Activated CD8-positive, alpha-beta memory T cell treated with anti-CD3 and anti-CD28 coated beads, Interleukin-2, amount 50 U/mL, for 48 hours (primary cell): ENCODE measurements around the gene PHF21B.
A peak's percentile ranks its signal among the peaks of the same experiment; 100 is the strongest.
"Not testable (repeated sequence)": the region's sequence is repeated elsewhere in the genome, so short reads cannot be mapped to it uniquely, and the experiment has no call there.

Experiments
- DNase-seq: peaks from one replicate; pipeline ENCODE4 v3.0.0-alpha.2; 2020

PHF21B gene

GRCh38 chr22:44916281-44917231 is 93.2 kb downstream of the PHF21B start:
- DNase-seq: no peak

DNA sequence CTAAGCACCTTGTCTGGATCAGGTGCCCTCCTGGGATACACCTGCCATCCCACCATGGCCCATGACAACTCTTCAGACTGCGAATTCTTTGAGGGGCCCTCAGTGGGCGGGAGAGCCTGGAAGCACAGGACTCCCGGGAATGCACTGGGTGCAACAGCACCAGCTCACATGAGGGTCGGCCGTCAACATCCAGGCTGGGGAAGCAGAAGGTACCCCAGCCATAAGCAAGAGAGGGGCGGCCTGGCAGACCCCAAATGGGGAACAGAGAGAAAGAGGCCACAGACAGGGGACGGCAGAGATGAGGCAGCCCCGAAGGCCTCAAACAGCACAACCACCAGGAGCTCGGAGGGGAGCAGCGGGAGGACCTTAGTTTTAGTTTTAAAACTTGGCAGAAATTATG is 94.4 kb downstream of the PHF21B start:
- DNase-seq: no peak

DNA sequence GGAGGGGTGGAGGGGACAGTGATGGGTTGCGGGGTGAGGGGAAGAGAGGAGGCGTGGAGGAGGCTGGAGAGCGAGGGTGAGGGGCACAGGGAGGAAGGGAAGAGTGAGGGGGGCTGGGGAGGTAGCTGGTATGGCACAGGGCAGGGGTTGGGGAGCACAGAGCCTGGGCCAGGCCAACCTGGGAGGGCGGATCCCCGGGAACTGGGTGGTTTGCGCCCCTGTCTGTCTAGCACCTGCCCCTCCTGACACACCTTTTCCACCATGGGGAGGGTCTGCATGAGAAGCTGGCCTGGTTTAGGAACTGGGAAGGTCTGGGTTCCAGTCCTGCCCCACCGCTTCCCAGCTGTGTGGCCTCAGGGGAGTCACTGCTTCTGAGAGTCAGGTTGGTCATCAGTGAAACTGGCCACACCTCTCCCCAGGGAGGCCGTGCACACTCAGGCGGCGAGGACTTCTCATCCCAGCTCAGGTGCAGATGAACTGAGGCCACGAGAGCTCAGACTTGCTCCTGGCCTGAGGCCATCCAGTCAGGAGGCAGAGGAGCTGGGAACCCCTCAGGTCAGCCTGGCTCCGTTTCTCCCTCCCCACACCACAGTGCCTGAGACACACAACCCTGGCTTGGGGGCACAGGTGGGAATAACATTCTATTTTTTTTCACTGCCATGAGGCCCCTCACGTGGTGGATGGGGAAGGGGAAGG is 95.6 kb downstream of the PHF21B start:
- no peak for DNase-seq

DNA sequence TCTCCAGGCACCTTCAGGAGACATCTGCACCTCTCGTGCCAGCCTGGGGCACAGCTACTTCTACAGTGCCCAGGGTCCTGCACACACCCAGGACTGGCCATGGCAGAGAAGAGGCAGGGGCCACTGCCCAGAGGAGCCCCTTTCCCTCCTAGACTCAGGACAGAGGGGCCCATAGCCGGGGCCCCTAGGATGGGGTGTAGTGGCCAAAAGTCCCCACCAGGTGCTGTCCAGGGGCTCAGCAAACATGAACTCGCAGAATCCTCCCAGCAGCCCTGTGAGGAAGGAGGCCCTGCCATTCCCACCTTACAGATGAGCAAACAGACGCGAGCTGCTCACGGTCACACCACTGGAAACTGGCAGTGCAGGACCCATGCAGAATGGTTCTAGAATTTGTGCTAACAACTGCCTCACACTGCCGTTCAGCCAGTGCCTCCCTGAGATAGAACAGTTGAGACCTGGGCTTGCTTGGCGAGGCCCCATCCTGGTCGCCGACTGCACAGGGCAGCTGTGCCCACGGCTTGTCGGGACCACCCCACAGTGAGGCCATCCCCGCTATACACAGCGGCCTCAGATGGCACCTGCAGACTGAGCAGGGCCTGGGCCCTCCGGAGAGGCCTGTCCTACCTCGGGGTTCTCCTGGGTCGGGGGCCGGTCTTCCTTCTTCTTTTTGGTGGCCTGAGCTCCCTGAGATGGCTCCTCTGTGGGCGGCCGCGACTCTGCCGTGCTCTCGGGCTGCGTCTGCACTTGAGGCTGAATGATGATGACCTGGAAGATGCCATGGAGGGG is 96.4 kb downstream of the PHF21B start:
- no peak for DNase-seq

- DNase-seq: no peak
These were observed 100.6 kb downstream of the PHF21B start for GRCh38 chr22:44909241-44909640.

DNA sequence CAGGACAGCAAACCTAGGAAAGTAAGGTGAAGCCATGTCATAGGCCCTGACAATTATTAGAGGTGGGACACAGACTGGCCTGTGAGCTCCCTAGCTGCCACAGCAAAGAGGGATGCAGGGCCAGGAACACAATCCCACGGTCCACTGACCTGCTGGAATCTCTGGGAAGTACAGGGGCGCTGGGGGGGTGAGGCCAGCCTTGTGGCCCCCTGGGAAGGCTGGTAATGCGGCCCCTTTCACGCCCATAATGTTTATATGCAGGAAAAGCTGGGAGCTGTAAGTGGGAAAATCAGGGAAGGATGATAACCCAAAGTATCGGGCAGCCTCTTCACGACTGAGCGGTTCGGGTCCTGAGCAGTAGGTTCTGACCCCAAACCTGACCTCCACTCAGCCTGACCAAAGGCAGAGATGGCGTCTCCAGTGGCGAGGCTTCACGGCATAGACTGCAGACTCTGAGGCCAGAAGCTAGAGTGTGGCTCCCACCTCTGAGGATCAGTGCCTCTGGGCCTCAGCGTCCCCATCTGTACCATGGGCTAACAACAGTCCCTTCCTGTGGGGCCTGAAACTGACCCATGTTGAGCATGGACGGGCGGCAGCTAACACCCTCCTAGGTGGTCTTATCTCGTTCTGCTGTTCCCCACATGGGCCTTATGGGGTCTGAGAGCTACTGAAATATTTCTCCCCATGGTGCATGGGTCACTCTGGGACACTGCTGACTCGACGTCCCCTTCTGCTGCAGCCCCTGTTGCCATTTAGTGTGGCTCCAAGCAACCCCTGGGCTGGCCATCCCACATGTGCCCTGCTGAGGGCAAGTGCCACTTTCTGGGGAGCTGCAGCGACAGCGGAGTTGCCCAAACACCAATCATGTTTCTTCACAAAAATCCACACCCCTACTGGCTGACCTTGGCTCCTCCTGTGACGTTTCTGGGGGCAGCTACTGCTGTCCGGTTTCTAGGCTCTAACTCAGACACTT is 101.8 kb downstream of the PHF21B start:
- DNase-seq: no peak

DNA sequence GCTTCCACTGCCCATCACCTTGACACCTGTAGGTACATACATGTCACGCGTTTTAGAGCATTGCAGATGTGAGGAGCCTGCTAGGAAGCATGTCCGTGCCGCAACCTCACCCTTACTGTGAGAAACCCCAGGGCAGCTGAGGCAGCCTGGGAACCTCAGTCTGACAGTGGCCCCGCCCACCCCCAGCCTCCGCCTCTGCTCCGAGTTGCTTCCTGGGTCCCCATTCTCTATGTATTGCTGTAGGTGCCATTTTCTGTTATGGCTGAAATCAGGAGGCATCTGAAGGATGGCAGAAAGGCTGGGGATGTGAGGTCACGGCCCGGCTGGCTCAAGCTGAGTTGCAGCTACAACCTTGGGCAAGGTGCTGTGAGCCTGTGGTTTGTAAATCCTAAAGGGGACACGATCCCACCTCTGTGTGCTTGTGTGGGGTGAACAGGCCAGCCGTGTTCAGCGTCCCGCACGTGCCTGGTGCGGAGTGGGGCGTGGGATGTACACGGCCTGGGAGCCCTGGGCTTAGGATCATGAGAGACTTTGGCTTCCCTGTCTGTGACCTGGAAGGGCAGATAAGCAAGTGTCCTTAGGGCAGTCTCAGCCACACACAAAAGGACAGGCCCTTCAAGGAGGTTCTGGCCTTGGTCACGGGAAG is 102.7 kb downstream of the PHF21B start:
- DNase-seq: no peak

DNA sequence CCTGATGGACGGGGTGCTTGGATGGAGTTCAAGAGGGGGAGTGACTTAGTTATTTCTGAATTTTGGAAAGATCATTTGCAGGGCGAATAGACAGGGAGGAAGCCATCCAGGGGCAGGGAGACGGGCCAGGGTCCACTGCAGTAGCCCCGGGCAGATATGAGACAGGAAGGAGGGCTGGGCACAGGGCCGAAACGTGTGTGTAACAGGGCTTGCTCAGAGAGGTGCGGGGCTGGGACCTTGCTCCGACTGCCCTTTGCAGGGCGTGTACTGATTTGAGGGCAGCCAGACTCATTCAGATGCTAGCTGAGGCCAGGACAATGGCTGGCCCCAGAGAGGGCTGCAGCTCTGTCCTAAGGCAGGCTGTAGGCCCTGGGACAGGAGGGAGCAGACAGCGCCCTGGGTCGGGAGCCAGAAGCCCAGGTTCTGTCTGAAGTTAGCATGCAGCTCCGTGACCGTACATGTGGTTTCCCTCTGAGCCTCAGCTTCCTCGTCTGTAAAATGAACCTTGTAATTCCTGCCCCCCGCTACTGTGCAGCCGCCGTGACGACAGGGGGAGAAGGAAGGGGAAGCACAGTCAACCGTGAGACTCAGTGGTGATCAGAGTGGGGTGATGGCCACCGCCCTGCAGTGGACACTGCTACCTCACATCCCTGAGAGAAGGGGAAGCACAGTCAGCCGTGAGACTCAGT is 103.4 kb downstream of the PHF21B start:
- no peak for DNase-seq

DNA sequence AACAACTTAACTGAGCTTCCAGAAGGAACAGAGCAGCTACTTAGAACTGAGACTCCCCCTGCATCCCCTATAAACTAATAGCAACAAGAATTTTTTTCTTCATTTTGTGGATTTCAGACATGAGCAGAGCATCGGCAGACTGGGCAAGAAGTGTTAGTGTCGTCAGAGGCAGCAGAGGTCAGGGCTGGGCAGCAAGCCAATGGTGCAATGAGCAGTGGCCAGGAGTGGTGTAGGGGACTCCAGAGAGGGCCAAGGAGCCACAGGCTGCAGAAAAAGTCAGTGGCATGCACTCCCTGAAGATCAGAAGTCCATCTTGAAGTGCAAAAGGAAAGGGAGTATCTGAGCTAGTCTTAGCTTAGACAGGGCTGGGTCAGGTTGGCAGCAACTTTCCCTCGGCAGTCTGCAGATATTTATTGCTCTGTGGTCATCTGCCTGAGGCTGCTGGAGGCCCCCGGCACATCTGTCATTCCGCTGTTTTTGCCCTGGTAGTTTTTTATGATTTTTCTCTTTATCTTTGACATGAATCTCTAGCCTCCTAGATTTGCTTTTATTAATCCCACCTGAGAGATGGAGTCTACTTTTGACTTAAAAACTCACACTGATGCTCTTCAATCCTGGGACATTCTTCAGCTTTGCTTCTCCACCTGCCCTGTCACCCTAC is 105.2 kb downstream of the PHF21B start:
- DNase-seq: not testable (repeated sequence)

DNA sequence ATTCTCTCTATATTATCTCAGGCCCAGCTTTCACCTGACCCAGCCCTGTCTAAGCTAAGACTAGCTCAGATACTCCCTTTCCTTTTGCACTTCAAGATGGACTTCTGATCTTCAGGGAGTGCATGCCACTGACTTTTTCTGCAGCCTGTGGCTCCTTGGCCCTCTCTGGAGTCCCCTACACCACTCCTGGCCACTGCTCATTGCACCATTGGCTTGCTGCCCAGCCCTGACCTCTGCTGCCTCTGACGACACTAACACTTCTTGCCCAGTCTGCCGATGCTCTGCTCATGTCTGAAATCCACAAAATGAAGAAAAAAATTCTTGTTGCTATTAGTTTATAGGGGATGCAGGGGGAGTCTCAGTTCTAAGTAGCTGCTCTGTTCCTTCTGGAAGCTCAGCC is 106.6 kb downstream of the PHF21B start:
- not testable (repeated sequence) for DNase-seq

DNA sequence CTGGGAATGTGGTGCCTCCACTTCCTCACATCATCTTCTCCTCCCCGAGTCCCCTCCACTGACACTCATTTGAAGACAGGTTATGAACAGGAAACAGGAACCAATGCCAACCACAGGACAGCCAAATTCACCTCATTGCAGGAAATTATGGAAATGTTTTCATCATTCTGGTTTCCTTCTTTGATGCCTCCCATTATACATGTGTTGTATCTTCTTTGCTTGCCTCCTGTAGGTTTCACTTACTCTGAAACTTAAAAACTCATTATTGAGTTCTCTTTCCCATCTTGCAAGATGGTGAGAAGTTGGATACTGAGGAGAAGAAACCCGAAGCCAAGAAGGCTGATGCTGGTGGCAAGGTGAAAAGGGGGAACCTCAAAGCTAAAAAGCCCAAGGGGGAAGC is 108.5 kb downstream of the PHF21B start:
- no peak for DNase-seq

DNA sequence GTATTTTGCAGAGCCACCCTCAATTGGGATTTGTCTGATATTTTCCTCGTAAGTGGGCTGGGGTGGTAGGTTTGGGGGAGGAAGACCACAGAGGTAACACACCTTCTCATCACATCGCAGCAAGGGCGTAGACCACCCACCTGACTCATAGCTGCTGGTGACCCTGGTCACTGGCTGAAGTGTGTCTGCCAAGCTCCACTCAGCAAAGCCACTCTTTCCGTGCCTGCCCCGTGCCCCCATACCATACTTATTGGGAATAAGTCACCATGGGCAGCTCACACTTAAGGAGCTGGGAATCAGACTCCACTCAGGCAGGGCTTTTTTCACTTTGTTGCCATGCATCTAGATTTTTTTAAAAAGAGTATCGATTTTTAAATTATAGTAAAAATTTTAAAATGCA is 111.6 kb downstream of the PHF21B start:
- peak; percentile 20 for DNase-seq

GRCh38 chr22:44895296-44896055 is 114.3 kb downstream of the PHF21B start:
- peak; percentile 41 for DNase-seq

DNA sequence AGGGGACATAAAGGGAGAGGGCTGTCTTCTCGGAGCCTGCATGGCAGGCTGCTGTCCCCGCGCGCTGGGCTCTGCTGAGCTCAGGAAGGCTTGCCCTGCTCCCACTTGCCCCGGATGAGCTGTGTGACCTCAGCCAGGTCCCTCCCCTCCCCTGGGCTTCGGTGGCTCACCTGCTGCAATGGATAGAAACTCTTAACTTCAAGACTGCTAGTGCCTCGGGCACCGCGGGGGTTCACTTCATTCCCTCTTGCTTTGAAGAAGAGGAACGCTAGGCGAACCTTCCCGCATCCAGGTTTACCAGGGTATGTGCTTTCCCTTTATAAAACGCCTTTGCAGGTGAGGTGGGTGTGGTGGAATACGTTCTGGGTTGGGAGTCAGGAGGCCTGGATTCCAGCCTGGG is 115.0 kb downstream of the PHF21B start:
- DNase-seq: no peak

DNA sequence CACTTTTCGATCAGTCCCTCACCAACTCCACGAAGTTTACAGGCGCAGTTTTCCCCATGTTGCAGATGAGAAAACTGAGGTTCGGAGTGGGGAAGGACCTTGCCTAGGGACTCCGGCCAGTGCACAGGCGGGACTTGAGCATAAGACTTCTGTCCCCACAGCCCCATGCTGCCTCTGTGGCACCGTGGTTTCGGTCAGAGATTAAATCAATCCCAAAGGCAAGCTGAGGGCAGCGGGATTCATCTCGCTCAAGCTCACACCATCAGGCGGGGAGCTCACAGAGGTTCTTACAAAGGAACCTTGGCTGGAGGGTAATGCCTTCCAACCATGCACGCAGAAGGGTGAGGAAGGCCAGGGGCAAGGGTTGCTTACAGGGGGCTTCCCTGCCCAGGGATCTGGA is 115.5 kb downstream of the PHF21B start:
- peak; percentile 25 for DNase-seq

DNA sequence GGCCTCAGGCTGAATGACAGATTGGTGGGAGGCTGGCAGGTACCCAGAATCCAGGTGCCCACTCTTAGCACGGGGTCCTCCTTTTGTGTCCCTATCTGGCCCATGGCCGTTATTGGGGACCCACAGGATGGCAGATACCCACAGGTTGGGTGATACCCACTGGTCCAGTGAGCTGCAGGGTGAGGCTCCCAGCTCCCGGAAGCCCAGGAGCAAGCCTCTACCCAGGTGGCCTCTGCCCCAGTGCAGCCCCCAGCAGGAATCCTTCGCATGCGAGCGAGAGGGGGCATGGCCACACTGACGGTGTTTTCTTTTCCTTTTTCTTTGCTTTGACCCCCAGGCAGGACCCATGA is 116.1 kb downstream of the PHF21B start:
- peak; percentile 26 for DNase-seq

GRCh38 chr22:44892803-44893730 is 116.7 kb downstream of the PHF21B start:
- DNase-seq: peak; percentile 28

- peak; percentile 26 for DNase-seq
These were observed 117.6 kb downstream of the PHF21B start for GRCh38 chr22:44892243-44892642.

GRCh38 chr22:44891791-44892190 is 118.0 kb downstream of the PHF21B start:
- DNase-seq: peak; percentile 42
